Measurements from ENCODE around the gene MFNG. TPM values are rescaled to one million over a fixed set of nuclear protein-coding genes. Genes with fewer than 3 reads are reported as not detected.

The MFNG gene
- polyA plus RNA-seq, 1 experiment: 0.06 TPM

- peak overlapping the region; percentile 83 for H3K27ac ChIP-seq (ENCODE audit: low read depth, low read length)
- no peak for TF ChIP-seq CTCF (IDR thresholded peaks at IDR 0.05; ENCODE audit: low read depth, low read length)
- no peaks in the 10 kb centered on the region for H3K27me3 ChIP-seq (ENCODE audit: control insufficient read depth, insufficient read depth, low read length)
- POLR2A ChIA-PET: interaction anchor here (0.6 to 1.2 kb wide), 4 partner anchors 13 to 50 kb away, joined by 3 to 13 read pairs (median 8); no protein-coding TSS in a partner anchor
- DNase-seq (ENCODE audit: low read depth, low spot score): peak; percentile 52
- CTCF ChIA-PET: no interaction called here
- peak overlapping the region; percentile 29; the same call in 1 of the 2 replicates for H3K4me3 ChIP-seq (ENCODE audit: low read depth, low read length)
- H3K9me3 ChIP-seq (ENCODE audit: control insufficient read depth, insufficient read depth, low read length): no peaks in the 10 kb centered on the region
Measured at GRCh38 chr22:37525073-37525745, 39.0 kb upstream of the MFNG start.

DNA sequence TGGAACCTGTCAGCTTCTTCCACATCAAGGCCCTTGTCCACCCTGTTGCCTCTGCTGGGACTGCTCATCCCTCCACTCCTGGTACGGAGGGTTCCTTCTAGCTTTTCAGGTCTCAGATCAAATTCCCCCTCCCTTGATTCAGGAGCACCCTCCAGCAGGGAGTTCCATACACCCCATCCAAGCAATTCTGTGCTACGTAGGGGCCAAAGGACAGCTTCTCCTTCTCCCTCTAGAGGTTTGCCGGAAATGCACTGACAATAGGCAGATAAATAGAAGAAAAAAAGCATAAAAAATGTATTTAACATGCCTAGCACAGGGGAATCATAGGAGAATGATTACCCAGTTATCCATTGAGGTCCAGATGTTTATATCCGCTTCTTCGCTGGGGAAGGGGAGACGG lies 36.3 kb upstream of the MFNG start:
- peak; percentile 24 for TF ChIP-seq CTCF (IDR thresholded peaks at IDR 0.05; ENCODE audit: low read depth, low read length)
- no peak for DNase-seq (ENCODE audit: low read depth, low spot score)
- Histone ChIP-seq H3K4me3 (ENCODE audit: low read depth, low read length) (no peak overlapping the region), H3K27ac (ENCODE audit: low read depth, low read length) (no peak overlapping the region), H3K27me3 (ENCODE audit: control insufficient read depth, insufficient read depth, low read length) (no peaks in the 10 kb centered on the region), H3K9me3 (ENCODE audit: control insufficient read depth, insufficient read depth, low read length) (no peaks in the 10 kb centered on the region)
- CTCF ChIA-PET: interaction anchor here (0.6 to 0.7 kb wide), 2 partner anchors 70 to 1194 kb away, joined by 3 read pairs; no protein-coding TSS in a partner anchor
- POLR2A ChIA-PET: no interaction called here

DNA sequence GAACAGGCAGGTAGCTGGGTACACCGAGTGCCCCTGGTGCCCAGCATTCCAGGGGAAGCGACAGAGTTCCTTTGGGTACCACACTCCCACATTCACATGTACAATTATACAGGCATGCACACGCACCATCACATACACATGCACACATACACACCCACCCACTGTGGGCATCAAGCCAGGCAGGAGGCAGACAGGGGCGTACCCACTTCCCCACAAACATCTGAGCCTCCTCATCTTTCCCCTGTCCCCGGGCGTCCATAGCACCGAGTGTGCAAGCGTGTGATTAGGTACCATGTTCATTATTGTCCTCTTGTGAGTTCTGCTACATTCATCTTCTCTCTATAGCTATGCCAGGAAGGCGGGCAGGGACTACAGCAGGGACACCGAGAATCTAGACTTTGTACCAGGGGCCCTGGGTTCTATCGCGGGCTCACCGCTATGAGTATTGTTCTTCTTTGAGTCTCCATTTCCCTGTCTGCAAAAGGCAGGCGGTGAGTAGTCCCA lies 35.1 kb upstream of the MFNG start:
- Histone ChIP-seq H3K27me3 (ENCODE audit: control insufficient read depth, insufficient read depth, low read length) (no peaks in the 10 kb centered on the region), H3K9me3 (ENCODE audit: control insufficient read depth, insufficient read depth, low read length) (no peaks in the 10 kb centered on the region), H3K27ac (ENCODE audit: low read depth, low read length) (no peak overlapping the region), H3K4me3 (ENCODE audit: low read depth, low read length) (no peak overlapping the region)
- DNase-seq (ENCODE audit: low read depth, low spot score): no peak
- no peak for TF ChIP-seq CTCF (IDR thresholded peaks at IDR 0.05; ENCODE audit: low read depth, low read length)
- ChIA-PET CTCF (no interaction called here), POLR2A (no interaction called here)

DNA sequence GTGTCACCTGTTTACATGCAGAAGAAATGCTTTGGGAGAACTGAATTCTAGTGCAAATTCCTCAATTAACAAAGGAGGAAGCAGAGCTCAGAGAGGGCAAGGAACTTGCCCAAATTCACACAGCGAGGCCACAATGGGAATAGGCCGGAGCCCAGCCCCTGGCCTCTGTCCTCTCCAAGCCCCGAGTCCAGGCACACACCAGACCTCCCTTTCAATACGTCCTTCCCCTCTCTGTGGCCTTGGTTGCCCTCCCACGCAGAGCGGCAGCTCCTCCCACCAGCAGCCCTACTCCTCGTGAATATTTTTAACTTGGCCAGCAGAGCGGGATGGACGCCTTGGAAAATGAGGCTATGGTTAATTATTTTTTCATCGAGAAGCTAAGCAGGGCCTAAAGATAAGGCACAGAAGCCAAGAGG lies 34.6 kb upstream of the MFNG start:
- POLR2A ChIA-PET: no interaction called here
- CTCF ChIA-PET: no interaction called here
- DNase-seq (ENCODE audit: low read depth, low spot score): no peak
- Histone ChIP-seq H3K9me3 (ENCODE audit: control insufficient read depth, insufficient read depth, low read length) (no peaks in the 10 kb centered on the region; the same call in 1 of the 2 replicates), H3K27me3 (ENCODE audit: control insufficient read depth, insufficient read depth, low read length) (no peaks in the 10 kb centered on the region), H3K27ac (ENCODE audit: low read depth, low read length) (no peak overlapping the region), H3K4me3 (ENCODE audit: low read depth, low read length) (no peak overlapping the region)
- TF ChIP-seq CTCF (IDR thresholded peaks at IDR 0.05; ENCODE audit: low read depth, low read length): no peak

Data from AG04450 (cell line).